Stimulated activated CD8-positive, alpha-beta memory T cell treated with anti-CD3 and anti-CD28 coated beads, Interleukin-4, amount 100 ng/mL, for 4 hours (primary cell): ENCODE measurements around the gene SLC43A2.
A peak's percentile ranks its signal among the peaks of the same experiment; 100 is the strongest.
"Not testable (repeated sequence)": the region's sequence is repeated elsewhere in the genome, so short reads cannot be mapped to it uniquely, and the experiment has no call there.

Experiments
- DNase-seq, 2 donors: peaks; one replicate each; pipeline ENCODE4 v3.0.0-alpha.2; 2020; ENCODE audit warnings: low read depth in 2 of 2, low spot score in 1 of 2

SLC43A2 gene

GRCh38 chr17:1539811-1540210, 88.8 kb downstream of the SLC43A2 start:
- no peak for DNase-seq

- DNase-seq: no peak
These were observed 92.9 kb downstream of the SLC43A2 start for GRCh38 chr17:1535737-1536136.

- no peak for DNase-seq
These were observed 94.8 kb downstream of the SLC43A2 start for GRCh38 chr17:1533661-1534325.

GRCh38 chr17:1532836-1533602, 95.6 kb downstream of the SLC43A2 start:
- peak in 1 of 2 donors; percentile 4 for DNase-seq

- no peak for DNase-seq
These were observed 98.8 kb downstream of the SLC43A2 start for GRCh38 chr17:1529863-1530262.

- DNase-seq: not testable (repeated sequence)
These were observed 101.8 kb downstream of the SLC43A2 start for GRCh38 chr17:1526876-1527275.

GRCh38 chr17:1522626-1523025, 106.0 kb downstream of the SLC43A2 start:
- no peak for DNase-seq

GRCh38 chr17:1521086-1521640, 107.5 kb downstream of the SLC43A2 start:
- no peak for DNase-seq

GRCh38 chr17:1519678-1520077, 109.0 kb downstream of the SLC43A2 start:
- no peak for DNase-seq
